Natural killer cell (primary cell): ENCODE data around the gene GRIN2A. TPM values are rescaled to one million over a fixed set of nuclear protein-coding genes. Genes with fewer than 3 reads are reported as not detected.

Experiments used
- ATAC-seq, 3 donors: fragments of 150-1000 bp in 2 of 3; fragments of 200-7000 bp in 1 of 3; cut with Tn5 transposase; 1 replicate in 1 of 3; 2 replicates in 2 of 3; pipeline ENCODE4 v1.10.0; 2021; ENCODE audit warnings: mild to moderate bottlenecking in 2 of 3, moderate library complexity in 2 of 3
- DNase-seq, 2 donors: peaks; one replicate each; pipeline versions ENCODE4 v3.0.0 to v3.0.0-alpha.2; 2013 to 2021; ENCODE audit warnings: mixed read lengths in 1 of 2
- H3K27ac ChIP-seq: one replicate; pipeline ENCODE4 v1.5.1; 2013; ENCODE audit warnings: mild to moderate bottlenecking, low read length
- H3K27me3 ChIP-seq: one replicate; pipeline ENCODE4 v1.6.1; 2013; ENCODE audit warnings: low read length; ENCODE audit not compliant: control insufficient read depth, insufficient read depth
- H3K36me3 ChIP-seq: one replicate; pipeline ENCODE4 v1.6.1; 2013; ENCODE audit warnings: low read length; ENCODE audit not compliant: control insufficient read depth, insufficient read depth
- H3K4me1 ChIP-seq: one replicate; pipeline ENCODE4 v1.6.1; 2013; ENCODE audit warnings: low read length; ENCODE audit not compliant: control insufficient read depth, insufficient read depth
- H3K4me3 ChIP-seq: one replicate; pipeline ENCODE4 v1.5.1; 2013; ENCODE audit warnings: low read length
- H3K9me3 ChIP-seq: one replicate; pipeline ENCODE4 v1.6.1; 2013; ENCODE audit warnings: low read length; ENCODE audit not compliant: control insufficient read depth, insufficient read depth
- H3K27ac Mint-ChIP-seq, 2 donors: one replicate each; pipeline ENCODE4 v1.8.0; 2022; ENCODE audit warnings: mild to moderate bottlenecking in 2 of 2, mixed read lengths in 2 of 2, moderate library complexity in 1 of 2
- H3K27me3 Mint-ChIP-seq, 2 donors: one replicate each; pipeline ENCODE4 v1.8.0; 2022; ENCODE audit warnings: low read depth in 2 of 2, mixed read lengths in 2 of 2
- H3K36me3 Mint-ChIP-seq: one replicate; pipeline ENCODE4 v1.8.0; 2022; ENCODE audit warnings: mixed read lengths
- H3K4me1 Mint-ChIP-seq, 2 donors: one replicate each; pipeline ENCODE4 v1.8.0; 2022; ENCODE audit warnings: mixed read lengths in 2 of 2
- H3K4me3 Mint-ChIP-seq: one replicate; pipeline ENCODE4 v1.8.0; 2022; ENCODE audit warnings: mild to moderate bottlenecking, moderate library complexity, mixed read lengths
- H3K9me3 Mint-ChIP-seq, 2 donors: one replicate each; pipeline ENCODE4 v1.8.0; 2022; ENCODE audit warnings: mixed read lengths in 2 of 2
- CTCF ChIP-seq: fragments of 200-600 bp; IDR thresholded peaks from one replicate; pipeline ENCODE4 v1.8.0; 2022; ENCODE audit warnings: antibody characterized with exemption
- WGBS: methylation state at CpG from one replicate; pipeline ENCODE4 v1.1.7; 2013; ENCODE audit warnings: missing lambda C conversion rate; ENCODE audit not compliant: insufficient coverage; 5-methylcytosine and 5-hydroxymethylcytosine counted together
- intact Hi-C: fragments of 100-400 bp; cut with micrococcal nuclease; formaldehyde crosslinking; loops from one replicate; pipeline ENCODE4 v1.14.2; 2022
- total RNA-seq, 4 donors: library from RNA; stranded (reverse); fragments of 120-200 nt in 1 of 4; gene quantifications; one replicate each; pipeline versions ENCODE4 v1.2.3 to v1.2.4, GENCODE V29; 2013 to 2022

The GRIN2A gene
- total RNA-seq, 3 donors from 2014 or later (not counting 1 experiment from before 2014, with no cell fraction given) = not detected

- no peak overlapping the region for H3K27ac ChIP-seq
- Mint-ChIP-seq H3K36me3 (no peaks in the 10 kb centered on the region), H3K4me3 (no peak overlapping the region), H3K27me3 (peaks cover 0 to 6% of the 10 kb centered on the region in 2 donors), H3K27ac (no peak overlapping the region), H3K4me1 (no peaks in the 10 kb centered on the region), H3K9me3 (peaks cover 0 to 3% of the 10 kb centered on the region in 2 donors)
- H3K4me3 ChIP-seq = no peak overlapping the region
- intact Hi-C loops = no loop called here
- H3K9me3 ChIP-seq = no peaks in the 10 kb centered on the region
- no peaks in the 10 kb centered on the region for H3K27me3 ChIP-seq
- no peak for ATAC-seq
- TF ChIP-seq CTCF = no peak
- WGBS = 71% methylated on average over 8 of the region's 8 CpGs
- H3K4me1 ChIP-seq = no peaks in the 10 kb centered on the region
- no peaks in the 10 kb centered on the region for H3K36me3 ChIP-seq
- no peak for DNase-seq
These were observed 88.7 kb downstream of the GRIN2A start for GRCh38 chr16:10093576-10093975.

- Histone ChIP-seq H3K4me3 (no peak overlapping the region), H3K36me3 (no peaks in the 10 kb centered on the region), H3K27me3 (no peaks in the 10 kb centered on the region), H3K4me1 (no peaks in the 10 kb centered on the region), H3K27ac (no peak overlapping the region), H3K9me3 (no peaks in the 10 kb centered on the region)
- intact Hi-C loops = no loop called here
- DNase-seq = no peak
- 100% methylated on average over 1 of the region's 1 CpG for WGBS
- Mint-ChIP-seq H3K36me3 (no peaks in the 10 kb centered on the region), H3K27me3 (no peaks in the 10 kb centered on the region), H3K4me3 (no peak overlapping the region), H3K27ac (no peak overlapping the region), H3K4me1 (no peaks in the 10 kb centered on the region), H3K9me3 (no peaks in the 10 kb centered on the region)
- no peak for ATAC-seq
- TF ChIP-seq CTCF = no peak
These were observed 91.4 kb downstream of the GRIN2A start for GRCh38 chr16:10090816-10091215.

- Mint-ChIP-seq H3K4me3 (no peak overlapping the region), H3K27me3 (peaks cover 0 to 9% of the 10 kb centered on the region in 2 donors)
- intact Hi-C loops = no loop called here
These were observed 93.8 kb downstream of the GRIN2A start for GRCh38 chr16:10088380-10088793.

More at GRCh38 chr16:10088380-10088793, 93.8 kb downstream of the GRIN2A start:
- no peaks in the 10 kb centered on the region for H3K9me3 Mint-ChIP-seq
- H3K36me3 ChIP-seq = no peaks in the 10 kb centered on the region
- no peaks in the 10 kb centered on the region for H3K27me3 ChIP-seq
- ATAC-seq (no peak), DNase-seq (no peak)
- no peaks in the 10 kb centered on the region for H3K4me1 Mint-ChIP-seq
- TF ChIP-seq CTCF = no peak
- no peak overlapping the region for H3K27ac Mint-ChIP-seq
- H3K36me3 Mint-ChIP-seq = no peaks in the 10 kb centered on the region
- H3K27ac ChIP-seq = no peak overlapping the region
- 80% methylated on average over 7 of the region's 7 CpGs for WGBS
- no peaks in the 10 kb centered on the region for H3K9me3 ChIP-seq
- no peaks in the 10 kb centered on the region for H3K4me1 ChIP-seq
- no peak overlapping the region for H3K4me3 ChIP-seq
